ENCODE results near the gene STYX. TPM values are rescaled to one million over a fixed set of nuclear protein-coding genes. Genes with fewer than 3 reads are reported as not detected.

The STYX gene
- total and polyA plus RNA-seq, 5 donors = 6.6 to 13.6 (median 12.8) TPM

DNA sequence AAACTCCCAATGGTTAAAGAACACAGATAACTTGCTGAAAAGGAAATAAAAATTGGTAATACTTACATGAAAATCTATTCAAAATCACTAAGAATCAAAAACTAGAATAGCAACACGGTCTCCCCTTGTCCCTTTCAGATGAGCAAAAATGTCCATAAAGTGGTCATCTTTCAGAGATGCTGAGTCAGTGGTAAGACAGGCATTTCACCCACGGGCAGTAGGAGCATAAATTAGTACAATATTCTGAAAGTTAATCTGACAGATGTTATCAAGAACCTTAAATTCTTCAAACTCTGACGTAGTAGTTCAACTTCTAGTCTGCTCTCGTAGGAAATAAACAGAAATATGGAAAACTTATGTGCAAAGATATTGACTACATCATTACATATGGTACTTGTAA, 94.5 kb downstream of the STYX start:
- Histone ChIP-seq H3K9me3 (ENCODE audit: control insufficient read depth, low read length) (no peaks in the 10 kb centered on the region), H3K4me1 (ENCODE audit: control insufficient read depth, insufficient read depth, low read length) (no peaks in the 10 kb centered on the region), H3K4me3 (ENCODE audit: low read length) (no peak overlapping the region), H3K27ac (ENCODE audit: low read length) (no peak overlapping the region), H3K27me3 (ENCODE audit: control insufficient read depth, insufficient read depth) (no peaks in the 10 kb centered on the region)
- DNase-seq (no peak), ATAC-seq (no peak)
- intact Hi-C loops (cut with DNase I) = loop anchor here (2.0 to 10.0 kb wide), 6 partner anchors 136 to 480 kb away; no protein-coding TSS in a partner anchor
- 43% methylated on average over 4 of the region's 4 CpGs for WGBS

Other genes with a start within 250 kb of the STYX start
- gene TXNDC16, start 177.7 kb upstream of the STYX start, total RNA-seq = 1 to 10 TPM; 4.1 to 7.6 (median 6.8) TPM
- gene TXNDC16, start 177.7 kb upstream of the STYX start, polyA plus RNA-seq = 2.6 TPM
- 1 to 10 TPM in 2 of 4 donors, under 1 TPM in 2; 0.56 to 1.4 (median 0.89) TPM for gene GPR137C, start 177.3 kb upstream of the STYX start, total RNA-seq
- 0.68 TPM for gene GPR137C, start 177.3 kb upstream of the STYX start, polyA plus RNA-seq
- gene ERO1A, start 34.6 kb upstream of the STYX start, total RNA-seq = 10 to 100 TPM; 13.6 to 19.1 (median 15.7) TPM
- 7.2 TPM for gene ERO1A, start 34.6 kb upstream of the STYX start, polyA plus RNA-seq
- 10 to 100 TPM; 66.9 to 79.2 (median 77.2) TPM for gene PSMC6, start 23.0 kb upstream of the STYX start, total RNA-seq
- gene PSMC6, start 23.0 kb upstream of the STYX start, polyA plus RNA-seq = 84.8 TPM
- 10 to 100 TPM in 1 of 4 donors, 1 to 10 TPM in 3; 7.4 to 15.2 (median 8.3) TPM for gene GNPNAT1, start 61.4 kb downstream of the STYX start, total RNA-seq
- gene GNPNAT1, start 61.4 kb downstream of the STYX start, polyA plus RNA-seq = 5.0 TPM
- gene FERMT2, start 220.9 kb downstream of the STYX start, total RNA-seq = 100 to 1,000 TPM; 102 to 180 (median 117) TPM
- 48.8 TPM for gene FERMT2, start 220.9 kb downstream of the STYX start, polyA plus RNA-seq